ENCODE measurements around the gene KCNIP1. TPM values are rescaled to one million over a fixed set of nuclear protein-coding genes. Genes with fewer than 3 reads are reported as not detected.

Gene KCNIP1
- total RNA-seq, 1 experiment from 2014 or later, result not detected

GRCh38 chr5:170551076-170551475 lies 47.3 kb downstream of the KCNIP1 start:
- Histone ChIP-seq H4K20me1 (ENCODE audit: low read length) (no peaks in the 10 kb centered on the region), H3K4me3 (ENCODE audit: low read length) (no peak overlapping the region), H3F3A (ENCODE audit: low read length, unreplicated experiment) (no peaks in the 10 kb centered on the region), H3K9me2 (replicated peaks; ENCODE audit: low read length) (no peaks in the 10 kb centered on the region), H3K27me3 (ENCODE audit: low read length) (peaks cover 9% of the 10 kb centered on the region; the same call in 1 of the 2 replicates), H3K9me3 (ENCODE audit: low read length) (no peaks in the 10 kb centered on the region), H2AFZ (ENCODE audit: low read length) (no peak overlapping the region), H3K4me1 (ENCODE audit: insufficient read depth, low read length) (no peaks in the 10 kb centered on the region), H3K79me2 (ENCODE audit: low read length) (no peaks in the 10 kb centered on the region), H3K27ac (ENCODE audit: low read length) (no peak overlapping the region), H3K36me3 (ENCODE audit: low read depth, low read length) (no peaks in the 10 kb centered on the region), H3K4me2 (ENCODE audit: low read length) (no peak overlapping the region), H3K9ac (ENCODE audit: low read length) (no peak overlapping the region)
- no TSS peak for BruUV-seq (replicated peaks)
- POLR2A ChIA-PET (ENCODE audit: unreplicated experiment), result no interaction called here
- DNase-seq (no peak), ATAC-seq (no peak)
- intact Hi-C loops (cut with micrococcal nuclease), result no loop called here
- CTCF ChIA-PET, result no interaction called here
- TF ChIP-seq CTCF (conservative IDR thresholded peaks at IDR 0.05; ENCODE audit: low read depth, low read length) (no peak), EZH2phosphoT487 (IDR thresholded peaks at IDR 0.05; ENCODE audit: borderline replicate concordance, low read length) (no peak), EZH2 (IDR thresholded peaks at IDR 0.05; ENCODE audit: low read length, unreplicated experiment) (no peak)

- Histone ChIP-seq H3K9ac (ENCODE audit: low read length) (no peak overlapping the region), H3F3A (ENCODE audit: low read length, unreplicated experiment) (no peaks in the 10 kb centered on the region), H3K36me3 (ENCODE audit: low read depth, low read length) (no peaks in the 10 kb centered on the region), H3K9me2 (replicated peaks; ENCODE audit: low read length) (no peaks in the 10 kb centered on the region), H3K79me2 (ENCODE audit: low read length) (no peaks in the 10 kb centered on the region), H3K9me3 (ENCODE audit: low read length) (no peaks in the 10 kb centered on the region), H4K20me1 (ENCODE audit: low read length) (no peaks in the 10 kb centered on the region), H3K4me3 (ENCODE audit: low read length) (no peak overlapping the region), H3K27me3 (ENCODE audit: low read length) (peaks cover 5% of the 10 kb centered on the region; the same call in 1 of the 2 replicates), H3K4me1 (ENCODE audit: insufficient read depth, low read length) (no peaks in the 10 kb centered on the region), H3K4me2 (ENCODE audit: low read length) (no peak overlapping the region), H2AFZ (ENCODE audit: low read length) (no peak overlapping the region), H3K27ac (ENCODE audit: low read length) (no peak overlapping the region)
- ATAC-seq (no peak), DNase-seq (no peak)
- BruUV-seq (replicated peaks), result no TSS peak
- ChIA-PET CTCF (no interaction called here), POLR2A (ENCODE audit: unreplicated experiment) (no interaction called here)
- TF ChIP-seq EZH2 (IDR thresholded peaks at IDR 0.05; ENCODE audit: low read length, unreplicated experiment) (no peak), CTCF (conservative IDR thresholded peaks at IDR 0.05; ENCODE audit: low read depth, low read length) (no peak), EZH2phosphoT487 (IDR thresholded peaks at IDR 0.05; ENCODE audit: borderline replicate concordance, low read length) (no peak)
- intact Hi-C loops (cut with micrococcal nuclease), result no loop called here
These were observed 47.8 kb downstream of the KCNIP1 start for GRCh38 chr5:170551622-170552021.

- Histone ChIP-seq H3K9me3 (ENCODE audit: low read length) (no peaks in the 10 kb centered on the region), H3K36me3 (ENCODE audit: low read depth, low read length) (no peaks in the 10 kb centered on the region), H3K79me2 (ENCODE audit: low read length) (no peaks in the 10 kb centered on the region), H3K4me2 (ENCODE audit: low read length) (no peak overlapping the region), H3K27ac (ENCODE audit: low read length) (no peak overlapping the region), H3K9ac (ENCODE audit: low read length) (no peak overlapping the region), H3K9me2 (replicated peaks; ENCODE audit: low read length) (no peaks in the 10 kb centered on the region), H4K20me1 (ENCODE audit: low read length) (no peaks in the 10 kb centered on the region), H3K4me1 (ENCODE audit: insufficient read depth, low read length) (no peaks in the 10 kb centered on the region), H2AFZ (ENCODE audit: low read length) (no peak overlapping the region), H3K27me3 (ENCODE audit: low read length) (peaks cover 5% of the 10 kb centered on the region; the same call in 1 of the 2 replicates), H3K4me3 (ENCODE audit: low read length) (no peak overlapping the region), H3F3A (ENCODE audit: low read length, unreplicated experiment) (no peaks in the 10 kb centered on the region)
- BruUV-seq (replicated peaks), result no TSS peak
- CTCF ChIA-PET, result no interaction called here
- intact Hi-C loops (cut with micrococcal nuclease), result no loop called here
- DNase-seq (no peak), ATAC-seq (no peak)
- no peak for TF ChIP-seq CTCF (conservative IDR thresholded peaks at IDR 0.05; ENCODE audit: low read depth, low read length)
- no peak for TF ChIP-seq EZH2 (IDR thresholded peaks at IDR 0.05; ENCODE audit: low read length, unreplicated experiment)
- no peak for TF ChIP-seq EZH2phosphoT487 (IDR thresholded peaks at IDR 0.05; ENCODE audit: borderline replicate concordance, low read length)
- POLR2A ChIA-PET (ENCODE audit: unreplicated experiment), result no interaction called here
These were observed 48.8 kb downstream of the KCNIP1 start for GRCh38 chr5:170552621-170553115.

All from PC-3 (cell line).